H9 (cell line): ENCODE data around the gene GPC4. TPM values are rescaled to one million over a fixed set of nuclear protein-coding genes. Genes with fewer than 3 reads are reported as not detected.

Source experiments
- DNase-seq: peaks from one replicate; pipeline ENCODE4 v3.0.0-alpha.2; 2017
- H2AFZ ChIP-seq: one replicate; pipeline ENCODE4 v1.6.1; 2013; ENCODE audit warnings: mild to moderate bottlenecking, low read length, control low read depth, moderate library complexity
- H2AK5ac ChIP-seq: 2 replicates; pipeline ENCODE4 v1.6.1; 2013; ENCODE audit warnings: low read length, control low read depth, mixed read lengths; ENCODE audit not compliant: insufficient read length
- H2BK120ac ChIP-seq: one replicate; pipeline ENCODE4 v1.6.1; 2013; ENCODE audit warnings: low read depth, mild to moderate bottlenecking, low read length, control low read depth, inconsistent platforms; ENCODE audit not compliant: poor library complexity, severe bottlenecking
- H2BK12ac ChIP-seq: 2 replicates; pipeline ENCODE4 v1.6.1; 2013; ENCODE audit warnings: low read length, control low read depth, mixed read lengths, low read depth; ENCODE audit not compliant: insufficient read length
- H2BK15ac ChIP-seq: 2 replicates; pipeline ENCODE4 v1.6.1; 2013; ENCODE audit warnings: low read depth, low read length, control low read depth
- H2BK20ac ChIP-seq: one replicate; pipeline ENCODE4 v1.6.1; 2013; ENCODE audit warnings: low read depth, mild to moderate bottlenecking, low read length, control low read depth, inconsistent platforms; ENCODE audit not compliant: poor library complexity, severe bottlenecking
- H2BK5ac ChIP-seq: 2 replicates; pipeline ENCODE4 v1.6.1; 2013; ENCODE audit warnings: low read length, control low read depth, mixed read lengths; ENCODE audit not compliant: insufficient read length
- H3K14ac ChIP-seq: 2 replicates; pipeline ENCODE4 v1.6.1; 2013; ENCODE audit warnings: low read length, control low read depth; ENCODE audit not compliant: insufficient read depth
- H3K18ac ChIP-seq: 2 replicates; pipeline ENCODE4 v1.6.1; 2013; ENCODE audit warnings: low read depth, mild to moderate bottlenecking, mixed read lengths, low read length, control low read depth; ENCODE audit not compliant: insufficient read length
- H3K23ac ChIP-seq: 2 replicates; pipeline ENCODE4 v1.6.1; 2013; ENCODE audit warnings: low read length, control low read depth, mixed read lengths, low read depth; ENCODE audit not compliant: insufficient read length
- H3K23me2 ChIP-seq: 2 replicates; pipeline ENCODE4 v1.6.1; 2013; ENCODE audit warnings: low read depth, mild to moderate bottlenecking, mixed read lengths, low read length, control low read depth; ENCODE audit not compliant: insufficient read length, poor library complexity, severe bottlenecking
- H3K27ac ChIP-seq: 2 replicates; pipeline ENCODE4 v1.5.1; 2013; ENCODE audit warnings: low read length, control low read depth, mixed read lengths, low read depth; ENCODE audit not compliant: insufficient read length
- H3K27me3 ChIP-seq: 2 replicates; pipeline ENCODE4 v1.6.1; 2013; ENCODE audit warnings: low read length, control low read depth, inconsistent platforms; ENCODE audit not compliant: insufficient read depth
- H3K4ac ChIP-seq: 2 replicates; pipeline ENCODE4 v1.6.1; 2013; ENCODE audit warnings: low read depth, mild to moderate bottlenecking, control low read depth, inconsistent platforms, low read length, moderate library complexity
- H3K4me1 ChIP-seq: 2 replicates; pipeline ENCODE4 v1.6.1; 2013; ENCODE audit warnings: low read length, control low read depth, inconsistent platforms; ENCODE audit not compliant: insufficient read depth
- H3K4me2 ChIP-seq: 2 replicates; pipeline ENCODE4 v1.6.1; 2013; ENCODE audit warnings: low read length, control low read depth, mixed read lengths; ENCODE audit not compliant: insufficient read length, insufficient read depth
- H3K56ac ChIP-seq: 2 replicates; pipeline ENCODE4 v1.6.1; 2013; ENCODE audit warnings: low read depth, mild to moderate bottlenecking, mixed read lengths, low read length, control low read depth; ENCODE audit not compliant: insufficient read length
- H3K79me1 ChIP-seq: 2 replicates; pipeline ENCODE4 v1.6.1; 2013; ENCODE audit warnings: low read depth, mild to moderate bottlenecking, moderate library complexity, low read length, control low read depth, inconsistent platforms; ENCODE audit not compliant: insufficient read depth, poor library complexity, severe bottlenecking
- H3K79me2 ChIP-seq: 2 replicates; pipeline ENCODE4 v1.6.1; 2013; ENCODE audit warnings: low read length, control low read depth, inconsistent platforms; ENCODE audit not compliant: insufficient read depth
- H3K9ac ChIP-seq: 2 replicates; pipeline ENCODE4 v1.6.1; 2013; ENCODE audit warnings: low read length, control low read depth, mixed read lengths; ENCODE audit not compliant: insufficient read length; ENCODE audit errors: extremely low read depth
- H3K9me3 ChIP-seq: one replicate; pipeline ENCODE4 v1.6.1; 2013; ENCODE audit warnings: low read depth, low read length, inconsistent platforms; ENCODE audit not compliant: control insufficient read depth
- H3T11ph ChIP-seq: one replicate; pipeline ENCODE4 v1.6.1; 2013; ENCODE audit warnings: mild to moderate bottlenecking, low read length, control low read depth, inconsistent platforms
- H4K20me1 ChIP-seq: one replicate; pipeline ENCODE4 v1.6.1; 2013; ENCODE audit not compliant: control insufficient read depth, insufficient read length, insufficient read depth
- H4K5ac ChIP-seq: 2 replicates; pipeline ENCODE4 v1.6.1; 2013; ENCODE audit warnings: low read depth, mild to moderate bottlenecking, mixed read lengths, low read length, control low read depth; ENCODE audit not compliant: insufficient read length
- H4K8ac ChIP-seq: replicated peaks from 2 replicates; pipeline ENCODE4 v1.6.1; 2013; ENCODE audit warnings: low read length, control low read depth, mixed read lengths, low read depth; ENCODE audit not compliant: insufficient read length
- H4K91ac ChIP-seq: 2 replicates; pipeline ENCODE4 v1.6.1; 2013; ENCODE audit warnings: low read depth, mild to moderate bottlenecking, moderate library complexity, mixed read lengths, low read length, control low read depth; ENCODE audit not compliant: insufficient read length
- H3K27ac Mint-ChIP-seq, 3 experiments: 2 replicates in 2 of 3; 3 replicates in 1 of 3; pipeline ENCODE4 v1.8.0; 2020 to 2021; ENCODE audit warnings: mixed read lengths in 3 of 3, mild to moderate bottlenecking in 1 of 3, moderate library complexity in 1 of 3
- H3K27me3 Mint-ChIP-seq: 2 replicates; pipeline ENCODE4 v1.8.0; 2021; ENCODE audit warnings: low read depth, mild to moderate bottlenecking, moderate library complexity, mixed read lengths
- H3K36me3 Mint-ChIP-seq, 3 experiments: 2 replicates in 2 of 3; 3 replicates in 1 of 3; pipeline ENCODE4 v1.8.0; 2020 to 2021; ENCODE audit warnings: low read depth in 3 of 3, mixed read lengths in 3 of 3; ENCODE audit not compliant: insufficient read depth in 1 of 3
- H3K4me1 Mint-ChIP-seq, 2 experiments: 2 replicates each; pipeline ENCODE4 v1.8.0; 2020; ENCODE audit warnings: mixed read lengths in 2 of 2
- H3K4me3 Mint-ChIP-seq, 2 experiments: 2 replicates in 1 of 2; 3 replicates in 1 of 2; pipeline ENCODE4 v1.8.0; 2020 to 2021; ENCODE audit warnings: mild to moderate bottlenecking in 2 of 2, mixed read lengths in 2 of 2, moderate library complexity in 1 of 2
- H3K9me3 Mint-ChIP-seq, 2 experiments: 2 replicates in 1 of 2; 3 replicates in 1 of 2; pipeline ENCODE4 v1.8.0; 2020; ENCODE audit warnings: mild to moderate bottlenecking in 2 of 2, mixed read lengths in 2 of 2, moderate library complexity in 1 of 2
- CTCF ChIP-seq: fragments of 200-600 bp; sonication (generic); conservative IDR thresholded peaks from 3 replicates; pipeline ENCODE4 v1.8.0; 2021; ENCODE audit warnings: antibody characterized with exemption, mild to moderate bottlenecking
- WGBS: extraction: QIAGEN DNeasy Blood & Tissue Kit; methylation state at CpG from one replicate; pipeline ENCODE4 v1.1.7; 2013; ENCODE audit warnings: missing lambda C conversion rate, low lambda C conversion rate, mixed read lengths; ENCODE audit not compliant: insufficient read length; ENCODE audit errors: extremely low coverage; 5-methylcytosine and 5-hydroxymethylcytosine counted together
- total RNA-seq: library from RNA; stranded (reverse); gene quantifications from 2 replicates; pipeline ENCODE4 v1.2.1, GENCODE V29; 2021

Gene GPC4
- total RNA-seq, 1 experiment from 2014 or later: 416 TPM

- Histone ChIP-seq H3K4me2 (no peak overlapping the region), H3K9ac (no peak overlapping the region), H2BK15ac (no peak overlapping the region), H3K27ac (no peak overlapping the region), H4K91ac (no peak overlapping the region), H4K20me1 (no peaks in the 10 kb centered on the region), H3K23ac (no peak overlapping the region), H2BK20ac (no peak overlapping the region), H3K79me1 (no peaks in the 10 kb centered on the region), H2BK120ac (no peak overlapping the region), H2BK12ac (no peak overlapping the region), H3K56ac (no peak overlapping the region), H2AK5ac (no peak overlapping the region), H2BK5ac (no peak overlapping the region), H3K79me2 (no peaks in the 10 kb centered on the region), H3K18ac (no peak overlapping the region), H2AFZ (no peak overlapping the region), H3K14ac (no peak overlapping the region), H3K4ac (no peak overlapping the region), H4K5ac (no peak overlapping the region), H3K23me2 (peaks cover 4% of the 10 kb centered on the region), H3K9me3 (no peaks in the 10 kb centered on the region), H3K27me3 (no peaks in the 10 kb centered on the region), H4K8ac (no peak overlapping the region), H3T11ph (no peak overlapping the region), H3K4me1 (no peaks in the 10 kb centered on the region; the same call in 1 of the 2 replicates)
- Mint-ChIP-seq H3K27me3 (peaks cover 3% of the 10 kb centered on the region; the same call in 1 of the 2 replicates), H3K4me3 (no peak overlapping the region), H3K4me1 (peaks cover 51% of the 10 kb centered on the region in 2 experiments), H3K27ac (no peak overlapping the region), H3K9me3 (peaks cover 0 to 3% of the 10 kb centered on the region in 2 experiments; a peak in 1 of 5 replicates), H3K36me3 (no peaks in the 10 kb centered on the region)
- TF ChIP-seq CTCF: no peak
- no CpG with 5 or more reads among the region's 2 CpGs for WGBS
- no peak for DNase-seq
Measured at GRCh38 chrX:133269168-133269567, 146.1 kb downstream of the GPC4 start.
